Ishikawa (cell line): ENCODE data around the gene ACAP2.

Source experiments
- CEBPB ChIP-seq: IDR thresholded peaks from 2 replicates; pipeline ENCODE4 v1.6.1; 2012
- CREB1 ChIP-seq: IDR thresholded peaks from 2 replicates; pipeline ENCODE4 v1.6.1; 2012; ENCODE audit warnings: low read depth
- EGR1 ChIP-seq: IDR thresholded peaks from 2 replicates; pipeline ENCODE4 v1.6.1; 2012
- EP300 ChIP-seq: IDR thresholded peaks from 2 replicates; pipeline ENCODE4 v1.6.1; 2012; ENCODE audit warnings: borderline replicate concordance
- FOXM1 ChIP-seq: IDR thresholded peaks from 2 replicates; pipeline ENCODE4 v1.6.1; 2012; ENCODE audit warnings: low read depth, borderline replicate concordance
- NFIC ChIP-seq: IDR thresholded peaks from 2 replicates; pipeline ENCODE4 v1.6.1; 2012
- RAD21 ChIP-seq: IDR thresholded peaks from 2 replicates; pipeline ENCODE4 v1.6.1; 2012; ENCODE audit warnings: low read depth
- TAF1 ChIP-seq: IDR thresholded peaks from 2 replicates; pipeline ENCODE4 v1.6.1; 2012; ENCODE audit warnings: low read depth, mild to moderate bottlenecking
- TCF12 ChIP-seq: IDR thresholded peaks from 2 replicates; pipeline ENCODE4 v1.6.1; 2012; ENCODE audit warnings: low read depth
- TEAD4 ChIP-seq: IDR thresholded peaks from 2 replicates; pipeline ENCODE4 v1.6.1; 2012
- USF1 ChIP-seq: IDR thresholded peaks from 2 replicates; pipeline ENCODE4 v1.6.1; 2012
- YY1 ChIP-seq: IDR thresholded peaks from 2 replicates; pipeline ENCODE4 v1.6.1; 2012; ENCODE audit warnings: low read depth
- ZBTB7A ChIP-seq: IDR thresholded peaks from 2 replicates; pipeline ENCODE4 v1.6.1; 2012; ENCODE audit warnings: low read depth
- TF ChIP-seq, protein P1 (sequence below): IDR thresholded peaks from 2 replicates; pipeline ENCODE4 v1.6.1; 2012
- TF ChIP-seq, protein P2 (sequence below): IDR thresholded peaks from 2 replicates; pipeline ENCODE4 v1.6.1; 2012; ENCODE audit warnings: low read depth, mild to moderate bottlenecking

The ACAP2 gene

DNA sequence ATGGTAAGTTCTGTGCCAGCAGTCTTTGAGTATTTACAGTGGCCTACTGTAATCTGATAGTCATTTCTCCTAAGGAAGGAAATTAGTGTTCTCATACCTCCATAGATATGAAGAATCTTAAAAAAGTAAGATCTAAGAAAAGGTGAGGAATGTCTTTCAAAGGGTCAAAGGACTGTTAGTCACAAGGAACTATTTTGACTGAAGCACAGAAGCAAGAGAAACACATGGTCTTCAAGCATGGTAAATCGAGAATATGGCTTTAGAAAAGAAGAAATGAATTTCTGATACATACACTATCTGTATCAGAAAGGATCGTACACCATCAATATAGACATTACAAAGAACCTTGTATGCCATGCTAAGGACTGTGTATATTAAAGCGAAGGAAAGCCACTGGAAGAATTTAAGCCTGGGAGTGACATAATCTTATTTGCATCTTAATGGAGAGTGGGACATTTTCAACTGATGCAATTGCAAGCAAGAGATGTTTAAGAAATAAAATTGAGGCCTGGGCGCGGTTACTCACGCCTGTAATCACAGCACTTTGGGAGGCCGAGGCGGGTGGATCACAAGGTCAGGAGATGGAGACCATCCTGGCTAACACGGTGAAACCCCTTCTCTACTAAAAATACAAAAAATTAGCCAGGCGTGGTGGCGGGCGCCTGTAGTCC lies 5.5 kb upstream of the ACAP2 start:
- TF ChIP-seq YY1 (no peak), EP300 (no peak), USF1 (no peak), FOXM1 (no peak), NFIC (no peak), EGR1 (no peak), TEAD4 (no peak), CEBPB (no peak), TCF12 (no peak), RAD21 (no peak), ZBTB7A (no peak), TAF1 (no peak)
- TF ChIP-seq, protein P1, sequence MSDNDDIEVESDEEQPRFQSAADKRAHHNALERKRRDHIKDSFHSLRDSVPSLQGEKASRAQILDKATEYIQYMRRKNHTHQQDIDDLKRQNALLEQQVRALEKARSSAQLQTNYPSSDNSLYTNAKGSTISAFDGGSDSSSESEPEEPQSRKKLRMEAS = no peak

DNA sequence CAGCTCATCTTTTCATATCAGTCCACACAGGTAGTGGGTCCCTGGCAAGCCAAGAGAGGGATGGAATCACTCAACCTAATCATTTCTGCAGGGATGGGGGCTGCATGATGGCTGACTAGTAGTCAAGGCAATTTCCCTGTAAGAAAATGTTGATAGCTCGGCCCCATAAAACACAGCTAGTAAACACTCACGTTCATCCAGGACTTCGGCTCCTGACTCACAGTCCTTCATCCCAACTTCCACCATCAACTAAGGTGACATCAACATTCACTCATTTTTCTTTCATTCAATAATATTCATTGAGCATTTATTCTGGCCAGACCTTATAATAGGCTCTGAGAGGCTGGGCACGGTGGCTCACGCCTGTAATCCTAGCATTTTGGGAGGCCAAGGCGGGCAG lies 4.4 kb upstream of the ACAP2 start:
- no peak for TF ChIP-seq NFIC
- no peak for TF ChIP-seq EGR1
- no peak for TF ChIP-seq USF1

DNA sequence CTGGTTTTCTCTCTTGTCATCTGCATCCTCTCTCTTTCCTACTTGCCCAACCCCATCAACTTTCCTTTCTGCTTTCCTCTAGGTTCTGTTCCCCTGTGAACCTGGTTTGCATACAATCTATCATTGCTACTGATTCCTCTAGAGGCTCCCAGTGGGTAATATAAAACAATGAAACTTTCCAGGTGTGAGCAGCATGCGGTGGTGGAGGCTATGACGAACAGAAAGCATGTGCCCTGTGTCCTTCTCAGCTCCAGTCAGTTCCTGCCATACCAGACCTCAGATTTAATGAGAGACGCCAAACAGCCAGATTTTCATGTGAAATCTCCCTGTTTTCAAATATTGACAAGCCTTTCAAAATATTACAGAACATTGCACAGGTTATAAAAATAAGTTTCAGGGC lies 3.5 kb upstream of the ACAP2 start:
- TF ChIP-seq, protein P1 = 0 out of 2 replicates have a peak, but pooled peaks have one; percentile 27
- no peak for TF ChIP-seq TEAD4

DNA sequence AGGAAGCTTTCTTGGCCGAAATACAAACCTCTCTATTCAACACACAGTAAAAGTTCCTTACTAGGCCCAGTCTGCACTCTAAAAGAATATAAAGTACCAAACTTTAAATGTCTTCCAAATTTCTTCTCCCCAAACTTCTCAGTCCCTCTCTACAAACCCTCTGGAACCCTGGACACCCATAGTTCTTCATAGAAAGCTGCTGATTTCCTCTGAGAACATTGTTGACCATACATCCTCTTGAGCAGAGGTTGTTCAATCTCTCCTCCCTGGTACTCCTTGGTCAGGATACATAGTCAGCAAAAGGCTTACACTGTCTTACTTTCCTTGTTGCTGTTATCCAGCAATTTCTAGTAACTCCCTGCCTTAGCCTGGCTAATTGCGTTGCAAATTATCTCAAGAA lies 3.1 kb upstream of the ACAP2 start:
- TF ChIP-seq EGR1 (no peak), FOXM1 (no peak), CEBPB (no peak), RAD21 (no peak), TAF1 (no peak), NFIC (no peak)

- TF ChIP-seq CREB1 (no peak), TAF1 (no peak), EGR1 (no peak), NFIC (0 out of 2 replicates have a peak, but pooled peaks have one; percentile 16), ZBTB7A (no peak), FOXM1 (no peak), YY1 (0 out of 2 replicates have a peak, but pooled peaks have one; percentile 28)
These were observed 670 bp upstream of the ACAP2 start for GRCh38 chr3:195443391-195443989.

DNA sequence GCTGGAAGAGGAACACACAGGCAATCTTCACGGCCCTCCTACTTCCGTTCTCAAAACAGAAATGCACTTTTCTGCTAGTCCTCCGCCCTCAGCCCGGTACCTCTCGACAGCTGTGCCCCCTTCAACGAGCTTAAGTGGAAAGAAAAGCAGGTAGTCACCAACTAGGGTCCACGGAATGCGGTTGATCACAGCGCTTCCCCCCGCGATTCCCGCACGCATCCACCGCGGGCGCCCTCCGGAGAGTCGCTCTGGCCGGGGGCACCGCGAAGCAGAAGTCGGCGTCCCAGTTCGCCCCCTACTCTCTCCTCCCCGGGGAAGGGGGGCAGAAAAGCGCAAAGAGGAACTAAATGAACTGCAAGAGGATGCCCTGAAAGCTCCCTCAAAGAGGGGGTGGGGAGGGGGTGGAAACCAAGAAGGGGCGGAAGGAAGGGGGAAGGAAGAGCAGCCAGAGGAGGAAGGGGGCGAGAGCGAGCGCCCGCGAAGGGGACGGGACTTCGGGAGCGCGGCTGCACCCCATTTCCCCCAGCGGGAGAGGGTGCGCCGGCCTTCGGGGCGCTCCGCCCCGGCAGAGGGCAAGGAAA lies 738 bp downstream of the ACAP2 start:
- TF ChIP-seq CEBPB (no peak), ZBTB7A (peak; percentile 37; the same call in 1 of the 2 replicates)

- no peak for TF ChIP-seq TEAD4
- no peak for TF ChIP-seq EGR1
- TF ChIP-seq CREB1 = no peak
- TF ChIP-seq EP300 = no peak
- no peak for TF ChIP-seq FOXM1
- no peak for TF ChIP-seq RAD21
- TF ChIP-seq, protein P2, sequence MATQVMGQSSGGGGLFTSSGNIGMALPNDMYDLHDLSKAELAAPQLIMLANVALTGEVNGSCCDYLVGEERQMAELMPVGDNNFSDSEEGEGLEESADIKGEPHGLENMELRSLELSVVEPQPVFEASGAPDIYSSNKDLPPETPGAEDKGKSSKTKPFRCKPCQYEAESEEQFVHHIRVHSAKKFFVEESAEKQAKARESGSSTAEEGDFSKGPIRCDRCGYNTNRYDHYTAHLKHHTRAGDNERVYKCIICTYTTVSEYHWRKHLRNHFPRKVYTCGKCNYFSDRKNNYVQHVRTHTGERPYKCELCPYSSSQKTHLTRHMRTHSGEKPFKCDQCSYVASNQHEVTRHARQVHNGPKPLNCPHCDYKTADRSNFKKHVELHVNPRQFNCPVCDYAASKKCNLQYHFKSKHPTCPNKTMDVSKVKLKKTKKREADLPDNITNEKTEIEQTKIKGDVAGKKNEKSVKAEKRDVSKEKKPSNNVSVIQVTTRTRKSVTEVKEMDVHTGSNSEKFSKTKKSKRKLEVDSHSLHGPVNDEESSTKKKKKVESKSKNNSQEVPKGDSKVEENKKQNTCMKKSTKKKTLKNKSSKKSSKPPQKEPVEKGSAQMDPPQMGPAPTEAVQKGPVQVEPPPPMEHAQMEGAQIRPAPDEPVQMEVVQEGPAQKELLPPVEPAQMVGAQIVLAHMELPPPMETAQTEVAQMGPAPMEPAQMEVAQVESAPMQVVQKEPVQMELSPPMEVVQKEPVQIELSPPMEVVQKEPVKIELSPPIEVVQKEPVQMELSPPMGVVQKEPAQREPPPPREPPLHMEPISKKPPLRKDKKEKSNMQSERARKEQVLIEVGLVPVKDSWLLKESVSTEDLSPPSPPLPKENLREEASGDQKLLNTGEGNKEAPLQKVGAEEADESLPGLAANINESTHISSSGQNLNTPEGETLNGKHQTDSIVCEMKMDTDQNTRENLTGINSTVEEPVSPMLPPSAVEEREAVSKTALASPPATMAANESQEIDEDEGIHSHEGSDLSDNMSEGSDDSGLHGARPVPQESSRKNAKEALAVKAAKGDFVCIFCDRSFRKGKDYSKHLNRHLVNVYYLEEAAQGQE = no peak
- TF ChIP-seq ZBTB7A = no peak
- no peak for TF ChIP-seq TCF12
- TF ChIP-seq, protein P1 = no peak
- TF ChIP-seq NFIC = no peak
- TF ChIP-seq CEBPB = no peak
- TF ChIP-seq YY1 = no peak
- TF ChIP-seq USF1 = no peak
- no peak for TF ChIP-seq TAF1
These were observed 1.3 kb downstream of the ACAP2 start for GRCh38 chr3:195441476-195441991.
